GM19238 (cell line): Measurements from ENCODE around the gene TSPAN15.
"Not testable (repeated sequence)": the region's sequence is repeated elsewhere in the genome, so short reads cannot be mapped to it uniquely, and the experiment has no call there.

ENCODE experiments used
- DNase-seq: peaks from one replicate; pipeline ENCODE4 v3.0.0; 2011; ENCODE audit warnings: low spot score; ENCODE audit not compliant: insufficient read length

Gene TSPAN15

DNA sequence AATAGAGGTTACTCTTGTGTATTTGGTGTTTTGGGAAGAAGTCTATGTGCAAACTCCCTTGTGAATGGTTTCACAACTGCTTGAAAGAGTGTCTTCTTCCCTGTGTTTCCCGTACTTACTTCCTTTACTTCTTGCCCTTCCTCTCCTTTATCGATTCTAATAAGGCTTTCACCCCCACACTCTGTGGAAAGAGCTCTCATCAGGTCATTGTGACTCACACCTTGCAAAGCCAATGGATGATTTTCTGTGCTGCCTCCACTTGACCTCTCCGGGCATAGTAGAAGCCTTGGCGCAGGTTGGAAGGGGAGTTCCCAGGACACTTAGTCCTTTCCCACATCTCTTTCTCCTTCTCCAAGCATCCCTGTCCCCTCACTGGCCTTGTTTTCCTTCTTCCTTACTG is 6.2 kb upstream of the TSPAN15 start:
- DNase-seq, result no peak

DNA sequence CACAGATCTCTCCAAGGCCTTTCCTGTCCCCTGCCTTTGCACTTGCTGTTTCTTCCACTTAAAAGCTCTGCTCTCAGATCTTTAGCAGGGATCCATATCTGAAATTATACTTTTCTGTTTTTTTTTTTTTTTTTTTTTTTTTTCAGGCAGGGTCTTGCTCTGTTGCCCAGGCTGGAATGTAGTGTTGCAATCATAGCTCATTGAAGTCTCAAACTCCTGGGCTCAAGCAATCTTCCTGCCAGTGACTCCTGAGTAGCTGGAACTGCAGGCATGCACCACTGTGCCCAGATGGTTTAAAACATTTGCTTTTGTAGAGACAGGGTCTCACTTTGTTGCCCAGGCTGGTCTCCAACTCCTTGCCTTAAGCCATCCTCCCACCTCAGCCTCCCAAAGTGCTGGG is 5.0 kb upstream of the TSPAN15 start:
- DNase-seq, result no peak

GRCh38 chr10:69446650-69447151 is 4.6 kb upstream of the TSPAN15 start:
- no peak for DNase-seq

GRCh38 chr10:69449841-69450240 is 1.4 kb upstream of the TSPAN15 start:
- no peak for DNase-seq

- DNase-seq, result not testable (repeated sequence)
Measured at GRCh38 chr10:69450395-69450794, 870 bp upstream of the TSPAN15 start.

DNA sequence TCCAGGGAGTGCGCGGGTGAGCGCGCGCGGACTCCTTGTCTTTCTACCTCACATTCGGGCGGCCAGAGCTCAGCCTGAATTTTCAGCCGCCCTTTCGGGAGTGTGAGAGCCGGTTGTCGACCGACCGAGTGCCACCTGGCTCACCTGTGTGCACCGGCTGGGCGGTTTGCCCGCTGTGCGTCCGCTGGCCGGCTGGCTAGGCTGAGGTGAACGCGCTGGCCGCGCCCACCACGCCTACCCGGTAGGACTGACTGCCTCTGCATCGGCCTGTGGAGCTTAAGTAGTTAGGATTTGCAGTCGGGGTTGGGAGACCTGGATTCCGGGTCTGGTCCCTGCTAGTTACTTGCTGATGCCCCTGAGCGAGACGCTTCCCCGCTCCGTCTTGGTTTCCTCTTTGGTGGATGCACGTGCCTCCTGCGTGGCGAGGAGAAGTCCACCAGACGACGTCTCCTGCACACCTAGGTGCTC is 553 bp downstream of the TSPAN15 start:
- DNase-seq, result no peak

- DNase-seq, result no peak
Measured at GRCh38 chr10:69452676-69453415, 1.6 kb downstream of the TSPAN15 start.

DNA sequence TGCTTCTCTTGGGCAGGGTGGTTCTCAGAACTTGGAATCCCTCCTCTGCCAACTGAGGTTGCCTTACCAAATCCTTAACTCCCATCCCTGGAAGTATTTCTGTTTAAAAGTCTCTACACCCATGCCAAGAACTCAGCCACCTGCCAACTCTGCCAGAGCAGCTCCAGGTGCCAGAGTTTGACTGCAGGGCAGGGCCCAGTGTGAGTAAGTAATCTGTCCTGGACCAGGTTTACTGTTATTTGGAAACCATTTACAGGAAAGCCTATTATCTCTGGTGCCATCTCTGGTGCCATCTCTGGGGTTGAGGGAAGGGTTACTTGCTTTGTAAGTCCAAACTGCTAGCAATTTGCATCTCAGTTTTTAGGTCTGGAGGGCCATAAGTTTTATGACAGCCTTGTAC is 2.5 kb downstream of the TSPAN15 start:
- DNase-seq, result no peak

GRCh38 chr10:69455006-69455763 is 3.9 kb downstream of the TSPAN15 start:
- no peak for DNase-seq

DNA sequence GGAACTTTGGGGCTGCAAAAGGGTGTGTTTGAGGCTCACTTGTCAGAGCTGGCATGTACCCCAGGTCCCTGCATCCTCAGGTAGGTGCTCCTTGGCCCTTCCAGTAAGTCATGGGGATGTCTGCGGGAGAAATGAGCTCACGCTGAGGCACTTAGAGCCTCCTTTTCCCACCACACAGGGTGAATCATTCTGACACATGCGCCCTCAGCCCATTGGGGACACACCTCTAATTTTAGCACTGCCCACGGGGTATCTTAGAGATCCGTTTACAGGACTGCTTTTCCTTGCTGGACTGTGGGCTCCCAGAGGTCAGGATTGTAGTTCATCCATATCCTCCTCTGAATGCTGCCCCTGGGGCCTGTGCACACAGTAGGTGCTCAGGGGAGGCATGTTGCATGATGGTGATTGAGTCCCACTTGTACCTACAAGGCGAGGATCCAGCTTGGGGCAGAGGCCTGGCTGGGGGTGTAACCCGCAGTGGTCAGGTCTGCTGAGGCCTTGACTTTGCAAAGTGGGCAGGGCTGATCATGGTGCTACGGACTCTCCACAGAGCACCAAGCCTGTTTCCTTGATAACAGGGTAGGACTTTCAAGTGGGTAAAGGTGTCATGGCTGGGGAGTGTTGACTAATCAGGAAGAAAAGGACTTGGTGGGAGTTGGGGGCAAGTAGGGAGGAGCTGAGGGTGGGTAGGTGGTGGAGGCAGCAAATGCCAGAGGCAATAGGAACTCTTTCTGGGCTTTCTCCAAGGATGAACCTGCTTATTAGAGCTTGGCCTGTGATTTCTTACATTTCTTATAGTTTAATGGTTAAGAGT is 5.8 kb downstream of the TSPAN15 start:
- no peak for DNase-seq

DNA sequence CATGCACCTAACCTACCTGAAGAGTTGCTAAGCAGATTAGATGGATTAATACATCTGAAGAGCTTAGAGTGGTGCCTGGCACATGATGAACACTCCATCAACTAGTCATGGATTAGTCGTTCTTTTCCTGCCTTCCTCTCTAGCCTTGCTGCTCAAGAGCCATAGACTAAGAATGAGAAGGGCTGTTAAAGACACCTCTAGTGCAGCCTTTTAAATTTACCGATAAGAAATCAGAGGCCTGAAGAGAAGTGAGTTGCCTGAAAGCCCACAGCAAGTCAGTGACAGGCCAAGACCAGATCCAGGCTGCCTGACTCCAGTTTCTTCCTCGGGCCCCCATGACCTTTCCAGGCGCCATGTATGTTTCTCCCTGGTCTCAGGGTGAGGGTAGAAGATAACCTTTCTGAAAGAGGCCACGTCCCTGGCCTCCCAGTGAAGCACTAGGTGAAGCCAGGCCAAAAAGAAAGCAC is 6.5 kb downstream of the TSPAN15 start:
- no peak for DNase-seq

DNA sequence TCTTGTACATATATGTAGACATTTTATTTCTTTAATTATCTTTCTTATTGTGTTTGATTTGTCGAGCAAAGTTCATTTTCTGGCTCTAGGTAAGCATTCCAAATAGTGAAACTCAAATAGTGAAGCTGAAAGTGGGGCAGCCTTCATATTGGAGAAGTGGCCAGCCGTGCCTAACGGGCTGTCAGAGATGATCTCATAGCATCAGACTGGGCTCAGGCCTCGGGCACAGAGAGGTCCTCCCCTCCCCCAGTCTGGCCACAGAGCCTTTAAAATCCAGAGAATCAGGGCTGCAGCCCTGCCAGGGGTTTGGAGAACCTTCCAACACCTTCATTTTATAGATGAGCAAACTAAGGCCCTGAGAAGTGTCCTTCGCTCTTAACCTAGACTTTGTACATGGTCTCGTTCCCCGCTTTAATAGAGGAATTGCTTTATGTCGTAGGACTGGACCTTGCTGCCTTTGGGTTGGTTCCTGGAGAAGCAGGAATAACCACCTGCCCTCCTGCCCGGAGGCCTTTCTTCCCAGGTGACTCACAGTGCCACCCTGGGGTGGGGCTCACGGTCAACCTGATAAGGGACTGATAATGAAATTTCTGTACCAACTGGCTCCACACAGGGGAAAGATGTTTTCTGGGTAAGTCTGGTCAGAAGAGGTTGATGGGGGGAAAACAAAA is 7.3 kb downstream of the TSPAN15 start:
- DNase-seq, result no peak

GRCh38 chr10:69459101-69459790 is 8.0 kb downstream of the TSPAN15 start:
- DNase-seq, result no peak

GRCh38 chr10:69459893-69460575 is 8.8 kb downstream of the TSPAN15 start:
- no peak for DNase-seq

- no peak for DNase-seq
Measured at GRCh38 chr10:69460576-69461242, 9.4 kb downstream of the TSPAN15 start.

- DNase-seq, result no peak
Measured at GRCh38 chr10:69461243-69462025, 10.2 kb downstream of the TSPAN15 start.

DNA sequence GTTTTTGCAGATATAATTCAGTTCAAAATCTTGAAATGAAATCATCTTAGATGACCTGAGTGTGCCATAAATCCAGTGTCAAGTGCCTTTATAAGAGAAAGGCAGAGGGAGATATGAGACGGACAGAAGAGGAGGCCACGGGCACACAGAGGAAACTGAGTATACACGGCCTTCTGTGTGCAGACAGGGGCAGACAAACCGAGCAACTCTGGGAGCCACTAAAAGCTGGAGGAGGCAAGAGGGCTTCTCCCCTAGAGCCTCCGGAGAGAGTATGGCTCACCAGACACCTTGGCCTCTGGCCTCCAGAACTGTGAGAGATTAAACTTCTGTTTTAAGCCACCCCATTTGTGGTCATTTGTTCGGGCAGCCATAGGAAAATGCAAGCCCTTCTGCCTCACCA is 12.6 kb downstream of the TSPAN15 start:
- DNase-seq, result no peak

- no peak for DNase-seq
Measured at GRCh38 chr10:69464401-69464800, 13.1 kb downstream of the TSPAN15 start.
